HG03039 (cell line): ENCODE measurements around the gene CA11.
A peak's percentile ranks its signal among the peaks of the same experiment; 100 is the strongest.

ENCODE experiments used
- ATAC-seq: cut with Tn5 transposase; IDR thresholded peaks from one replicate; pipeline ENCODE4 v1.9.1; 2021; ENCODE audit warnings: mild to moderate bottlenecking, moderate library complexity; ENCODE audit not compliant: unreplicated experiment

The CA11 gene

GRCh38 chr19:48630296-48631063 lies 15.5 kb downstream of the CA11 start:
- ATAC-seq: no peak

GRCh38 chr19:48629599-48630295 lies 16.2 kb downstream of the CA11 start:
- ATAC-seq: no peak

GRCh38 chr19:48629297-48629598 lies 16.7 kb downstream of the CA11 start:
- ATAC-seq: no peak

GRCh38 chr19:48628486-48629296 lies 17.3 kb downstream of the CA11 start:
- no peak for ATAC-seq

- ATAC-seq: no peak
Measured at GRCh38 chr19:48627865-48628314, 18.1 kb downstream of the CA11 start.

- ATAC-seq: no peak
Measured at GRCh38 chr19:48627201-48627864, 18.7 kb downstream of the CA11 start.

- no peak for ATAC-seq
Measured at GRCh38 chr19:48625891-48626327, 20.1 kb downstream of the CA11 start.

- no peak for ATAC-seq
Measured at GRCh38 chr19:48624791-48625723, 20.9 kb downstream of the CA11 start.

- ATAC-seq: peak; percentile 48
Measured at GRCh38 chr19:48624067-48624594, 21.9 kb downstream of the CA11 start.

- no peak for ATAC-seq
Measured at GRCh38 chr19:48623556-48624066, 22.4 kb downstream of the CA11 start.

- no peak for ATAC-seq
Measured at GRCh38 chr19:48619692-48620585, 26.0 kb downstream of the CA11 start.

- peak; percentile 72 for ATAC-seq
Measured at GRCh38 chr19:48618916-48619691, 26.9 kb downstream of the CA11 start, which contains the start of the genes RPL18 and SPHK2. RPL18 (minus strand) TSS chr19:48619178; CDS start chr19:48619143, 35 bp downstream. SPHK2 (plus strand) TSS chr19:48619506; CDS start chr19:48620515, 1,009 bp downstream.

- no peak for ATAC-seq
Measured at GRCh38 chr19:48618278-48618915, 27.6 kb downstream of the CA11 start.

GRCh38 chr19:48617146-48617937 lies 28.6 kb downstream of the CA11 start:
- ATAC-seq: no peak

GRCh38 chr19:48616491-48617056 lies 29.4 kb downstream of the CA11 start:
- no peak for ATAC-seq

- no peak for ATAC-seq
Measured at GRCh38 chr19:48616041-48616436, 29.9 kb downstream of the CA11 start.
